ENCODE data around the gene SYT7.

SYT7 gene

GRCh38 chr11:61515686-61516085 lies 65.2 kb downstream of the SYT7 start:
- DNase-seq, result no peak

GRCh38 chr11:61514050-61514917 lies 66.6 kb downstream of the SYT7 start:
- no peak for DNase-seq

GRCh38 chr11:61513143-61513765 lies 67.6 kb downstream of the SYT7 start:
- no peak for DNase-seq

- no peak for DNase-seq
These were observed 68.4 kb downstream of the SYT7 start for GRCh38 chr11:61512435-61512834.

GRCh38 chr11:61511383-61511782 lies 69.5 kb downstream of the SYT7 start:
- no peak for DNase-seq

GRCh38 chr11:61510974-61511373 lies 69.9 kb downstream of the SYT7 start:
- DNase-seq, result no peak

- DNase-seq, result no peak
These were observed 70.5 kb downstream of the SYT7 start for GRCh38 chr11:61510166-61510919.

GRCh38 chr11:61509043-61510029 lies 71.5 kb downstream of the SYT7 start:
- DNase-seq, result peak; percentile 37 to 44

GRCh38 chr11:61507962-61508861 lies 72.7 kb downstream of the SYT7 start, which contains the start of gene LRRC10B:
Gene LRRC10B (plus strand): TSS chr11:61508749. CDS start chr11:61508999, 250 bp downstream.
- peak in 1 of 2 experiments; percentile 12 for DNase-seq

GRCh38 chr11:61507012-61507768 lies 73.7 kb downstream of the SYT7 start:
- DNase-seq, result no peak

- no peak for DNase-seq
These were observed 75.2 kb downstream of the SYT7 start for GRCh38 chr11:61505640-61506155.

GRCh38 chr11:61505106-61505505 lies 75.8 kb downstream of the SYT7 start:
- no peak for DNase-seq

- no peak for DNase-seq
These were observed 77.6 kb downstream of the SYT7 start for GRCh38 chr11:61503135-61503770.

GRCh38 chr11:61502522-61502921 lies 78.4 kb downstream of the SYT7 start:
- no peak for DNase-seq

- no peak for DNase-seq
These were observed 80.9 kb downstream of the SYT7 start for GRCh38 chr11:61499816-61500491.

GRCh38 chr11:61498767-61499341 lies 82.0 kb downstream of the SYT7 start:
- DNase-seq, result no peak

- no peak for DNase-seq
These were observed 83.0 kb downstream of the SYT7 start for GRCh38 chr11:61497876-61498275.

- no peak for DNase-seq
These were observed 83.4 kb downstream of the SYT7 start for GRCh38 chr11:61497473-61497872.
